GM19438 (cell line): ENCODE measurements around the gene FOXN3.
A peak's percentile ranks its signal among the peaks of the same experiment; 100 is the strongest.

Experiments used
- ATAC-seq: cut with Tn5 transposase; IDR thresholded peaks from one replicate; pipeline ENCODE4 v1.9.1; 2021; ENCODE audit warnings: low read depth; ENCODE audit not compliant: unreplicated experiment

Gene FOXN3

DNA sequence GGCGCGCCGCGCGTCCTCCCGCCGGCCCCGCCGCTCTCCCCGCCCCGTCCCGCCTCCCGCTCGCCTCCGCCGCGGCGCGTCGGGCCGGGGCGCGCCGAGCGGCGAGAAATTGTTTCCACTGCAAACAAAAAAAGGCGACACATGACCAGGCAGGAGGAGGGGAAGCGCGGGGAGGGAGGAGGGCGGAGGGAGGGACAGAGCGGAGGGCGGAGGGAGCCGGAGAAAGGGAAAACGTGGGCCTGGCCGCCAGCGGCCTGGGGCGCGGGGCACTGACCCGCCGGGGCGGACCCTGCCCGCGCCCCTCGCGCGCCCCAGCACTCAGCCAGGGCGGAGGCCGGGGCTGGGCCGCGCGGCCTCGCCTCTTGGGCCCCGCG lies at the start of gene FOXN3:
FOXN3 (minus strand) TSS at position 143 of the 374 bp plus-strand sequence. CDS start 4,757 bp downstream, outside the sequence.
- peak; percentile 48 for ATAC-seq

DNA sequence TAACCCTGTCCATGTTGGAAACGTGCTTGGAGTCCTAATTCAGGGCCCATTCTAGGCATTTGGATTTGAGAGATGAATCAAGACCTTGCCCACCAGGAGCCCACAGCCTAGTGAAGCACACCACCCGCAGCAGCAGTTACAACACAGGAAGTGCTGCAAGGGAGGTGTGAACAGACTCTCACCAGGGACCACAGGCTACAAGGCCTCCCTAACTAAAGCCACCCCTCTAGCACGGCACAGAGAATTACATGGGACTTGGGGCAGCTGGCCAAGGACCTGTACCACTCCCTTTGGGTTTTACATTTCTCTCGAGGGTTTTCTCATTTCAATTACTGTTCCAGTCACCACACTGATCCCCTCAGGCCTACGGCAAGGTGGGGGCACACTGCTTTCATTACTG lies 49.5 kb upstream of the FOXN3 start:
- ATAC-seq: no peak

GRCh38 chr14:89465876-89466275 lies 48.8 kb upstream of the FOXN3 start:
- no peak for ATAC-seq

- ATAC-seq: no peak
Measured at GRCh38 chr14:89461256-89461655, 44.2 kb upstream of the FOXN3 start.

DNA sequence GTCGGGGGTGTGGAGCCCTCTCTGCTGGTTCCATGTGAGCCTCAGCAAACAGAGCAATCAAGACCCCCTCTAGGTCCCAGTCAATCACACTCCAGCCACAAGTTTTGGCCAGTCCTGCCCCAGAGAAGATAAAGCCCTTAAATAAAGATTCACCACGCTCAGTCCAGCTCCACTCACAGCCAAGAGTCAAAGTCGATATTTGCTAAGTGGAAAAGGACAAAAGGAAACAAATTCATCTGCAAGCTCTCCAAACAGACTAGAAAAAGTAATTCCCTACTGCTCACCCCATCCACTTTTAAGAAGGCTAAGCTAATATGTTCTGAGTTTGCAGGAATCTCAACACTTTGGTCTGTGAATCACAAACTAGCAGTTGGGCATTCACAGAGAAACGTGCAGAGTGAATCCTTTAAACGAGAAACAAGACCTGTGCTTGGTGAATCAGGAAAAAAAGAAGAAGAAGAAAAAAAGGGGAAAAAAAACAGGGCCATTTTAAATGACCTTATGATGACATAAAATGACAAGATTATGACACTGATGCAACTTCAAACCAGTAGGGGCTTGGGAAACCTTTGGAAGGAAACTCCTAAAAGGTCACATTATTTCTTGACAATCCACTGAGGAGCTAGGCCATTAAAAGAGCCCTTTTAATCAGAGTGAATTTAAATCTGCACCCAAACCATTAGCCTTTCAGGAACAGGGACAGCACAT lies 41.8 kb upstream of the FOXN3 start:
- no peak for ATAC-seq

- ATAC-seq: no peak
Measured at GRCh38 chr14:89457007-89457406, 40.0 kb upstream of the FOXN3 start.

DNA sequence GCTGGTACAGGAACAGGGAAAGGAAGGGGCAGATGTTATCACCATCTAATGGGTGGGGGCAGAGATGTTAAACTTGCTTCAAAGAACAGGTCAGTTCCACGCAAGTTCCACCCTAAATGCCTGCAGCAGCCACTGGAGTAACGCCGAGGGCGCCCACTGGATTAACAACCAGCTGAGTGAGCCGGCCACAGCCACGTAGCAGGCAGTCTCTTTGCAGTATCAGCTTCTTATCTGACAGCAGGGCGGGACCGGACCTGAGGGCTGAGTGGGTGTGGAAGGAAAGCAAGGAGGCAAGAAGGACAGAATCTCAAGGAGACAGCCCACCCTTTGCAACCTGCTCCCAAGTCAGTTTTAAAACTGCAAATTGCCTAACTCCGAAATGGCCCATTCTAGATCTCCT lies 38.4 kb upstream of the FOXN3 start:
- no peak for ATAC-seq

DNA sequence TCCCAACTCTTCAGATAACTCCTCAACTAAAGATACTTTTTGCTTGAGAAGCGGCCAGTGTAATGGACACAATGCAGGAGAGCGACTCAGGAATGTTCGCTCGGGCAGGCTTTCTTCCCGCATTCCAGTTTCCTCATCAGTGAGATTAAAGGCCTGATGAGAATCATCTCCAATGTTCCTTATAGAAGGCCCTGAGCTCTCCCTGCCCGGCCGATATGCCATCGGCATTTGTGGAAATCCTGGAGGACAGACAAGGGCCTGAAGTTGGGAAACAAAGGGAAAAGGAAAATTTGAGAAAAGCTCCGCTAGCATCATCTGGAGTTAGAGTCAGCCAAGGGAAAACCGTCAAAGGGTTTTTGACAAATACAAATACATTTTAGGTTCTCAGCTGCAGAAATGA lies 38.0 kb upstream of the FOXN3 start:
- ATAC-seq: no peak

- ATAC-seq: no peak
Measured at GRCh38 chr14:89452281-89452680, 35.2 kb upstream of the FOXN3 start.

DNA sequence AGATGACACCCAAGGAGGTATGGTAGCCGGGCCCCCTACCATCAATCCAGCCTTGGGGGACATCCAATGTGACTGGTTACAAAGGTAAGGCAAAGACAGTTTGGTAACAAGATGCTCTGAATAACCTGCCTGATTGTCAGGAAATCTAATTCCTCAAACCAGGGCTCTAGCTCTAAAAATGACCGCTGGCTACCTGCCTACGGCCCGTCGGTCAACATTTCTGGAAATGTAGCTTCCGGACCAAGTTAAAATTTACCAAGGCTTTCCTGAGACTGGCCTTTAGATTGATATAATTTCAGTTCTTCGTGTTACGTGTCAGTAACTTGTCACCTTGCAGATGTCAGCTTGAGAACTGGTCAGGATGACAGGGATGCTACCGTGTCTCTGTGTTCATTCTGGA lies 34.2 kb upstream of the FOXN3 start:
- no peak for ATAC-seq

DNA sequence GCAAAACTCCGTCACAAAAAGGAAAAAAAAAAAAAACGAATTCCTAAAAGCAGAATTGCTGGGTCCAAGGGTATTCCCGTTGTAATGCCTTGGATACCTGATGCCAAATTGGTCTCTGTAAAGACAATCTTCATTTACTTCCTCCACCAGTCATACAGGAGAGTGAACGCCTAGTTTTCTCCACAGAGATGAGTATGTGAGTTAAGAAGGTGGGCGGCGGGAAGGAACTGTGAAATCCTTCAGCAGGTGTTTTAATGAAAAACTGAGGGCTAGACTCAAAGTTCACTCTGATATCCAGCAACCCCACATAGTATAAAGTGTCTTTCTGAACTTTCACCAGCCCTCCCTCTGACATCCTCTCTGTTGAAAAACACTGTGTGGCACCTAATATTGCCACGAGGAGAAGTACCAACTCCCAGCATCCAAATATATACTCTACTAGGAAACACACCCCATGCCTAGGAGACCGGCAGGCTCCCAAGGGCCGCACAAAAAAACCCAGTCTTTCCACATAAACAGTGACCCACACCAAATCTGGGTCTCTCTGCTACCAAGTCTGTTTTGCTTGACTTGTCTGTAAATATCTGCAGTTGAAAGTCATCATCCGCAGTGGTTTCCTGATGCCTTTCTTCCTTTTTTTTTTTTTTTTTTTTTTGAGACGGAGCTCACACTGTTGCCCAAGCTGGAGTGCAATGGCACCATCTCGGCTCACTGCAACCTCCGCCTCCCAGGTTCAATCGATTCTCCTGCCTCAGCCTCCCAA lies 30.3 kb upstream of the FOXN3 start:
- no peak for ATAC-seq

GRCh38 chr14:89445273-89445973 lies 28.4 kb upstream of the FOXN3 start:
- no peak for ATAC-seq

GRCh38 chr14:89444516-89445125 lies 27.6 kb upstream of the FOXN3 start:
- no peak for ATAC-seq

DNA sequence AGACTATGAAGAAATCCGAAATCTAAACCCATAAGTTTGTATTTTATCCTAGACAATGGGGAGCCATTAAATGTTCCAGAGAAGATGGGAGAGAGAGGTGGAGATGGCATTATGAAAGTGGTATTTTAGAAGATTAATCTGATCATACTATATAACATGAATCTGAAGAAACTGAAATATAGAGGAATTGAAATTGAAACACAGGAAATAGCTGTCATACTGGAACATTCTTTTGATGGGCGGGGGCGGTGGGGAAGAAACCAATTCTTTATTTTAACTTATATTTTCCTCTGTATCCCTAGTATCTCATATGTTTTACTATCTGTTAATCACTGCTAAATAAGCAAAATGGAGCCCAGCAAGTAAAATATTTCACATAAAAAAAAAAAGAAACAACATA lies 27.0 kb upstream of the FOXN3 start:
- ATAC-seq: no peak

- no peak for ATAC-seq
Measured at GRCh38 chr14:89443042-89443629, 26.1 kb upstream of the FOXN3 start.

DNA sequence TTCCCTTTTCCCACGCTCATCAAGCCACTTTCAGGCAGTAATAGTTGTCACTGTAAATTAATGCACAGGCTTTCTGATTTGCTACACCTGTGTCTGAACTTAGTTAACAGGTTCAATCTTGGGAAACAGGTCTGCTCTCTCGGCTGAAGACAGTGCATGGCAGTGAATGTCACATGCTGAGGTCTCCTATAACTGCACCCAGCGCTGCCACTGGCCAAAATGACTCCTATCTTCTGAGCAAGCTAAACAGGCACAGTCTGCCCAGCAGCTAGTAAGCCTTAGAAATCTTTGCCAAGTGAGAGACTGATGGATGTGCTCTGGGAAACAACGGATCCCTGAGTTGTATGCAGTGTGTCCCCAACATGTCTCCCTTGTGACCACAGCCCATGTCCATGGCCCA lies 25.2 kb upstream of the FOXN3 start:
- no peak for ATAC-seq

- ATAC-seq: no peak
Measured at GRCh38 chr14:89440986-89441909, 24.2 kb upstream of the FOXN3 start.

GRCh38 chr14:89435892-89436656 lies 19.0 kb upstream of the FOXN3 start:
- no peak for ATAC-seq

DNA sequence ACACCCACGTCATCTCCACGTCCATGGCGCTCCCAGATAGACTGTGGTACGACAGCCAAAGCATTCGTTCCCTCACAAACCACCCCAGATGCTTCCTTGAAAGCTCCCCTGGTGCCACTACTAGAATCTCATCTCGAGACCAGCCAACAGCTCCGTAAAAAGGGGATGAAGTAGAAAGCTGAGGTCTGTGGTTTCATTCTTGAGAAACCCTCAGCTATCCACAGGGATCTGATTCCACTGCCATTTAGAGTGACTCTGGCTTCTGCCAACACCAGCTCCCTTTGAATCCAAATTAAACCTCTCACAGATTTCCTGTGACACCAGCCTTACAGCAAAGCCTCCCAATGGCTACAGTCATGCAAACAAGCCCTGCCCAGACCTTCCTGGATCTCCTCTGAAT lies 18.5 kb upstream of the FOXN3 start:
- ATAC-seq: no peak
